H9 (cell line): ENCODE data around the gene AMMECR1. TPM values are rescaled to one million over a fixed set of nuclear protein-coding genes. Genes with fewer than 3 reads are reported as not detected.

Source experiments
- DNase-seq: peaks from one replicate; pipeline ENCODE4 v3.0.0-alpha.2; 2017
- H2AFZ ChIP-seq: one replicate; pipeline ENCODE4 v1.6.1; 2013; ENCODE audit warnings: mild to moderate bottlenecking, low read length, control low read depth, moderate library complexity
- H2AK5ac ChIP-seq: 2 replicates; pipeline ENCODE4 v1.6.1; 2013; ENCODE audit warnings: low read length, control low read depth, mixed read lengths; ENCODE audit not compliant: insufficient read length
- H2BK120ac ChIP-seq: one replicate; pipeline ENCODE4 v1.6.1; 2013; ENCODE audit warnings: low read depth, mild to moderate bottlenecking, low read length, control low read depth, inconsistent platforms; ENCODE audit not compliant: poor library complexity, severe bottlenecking
- H2BK12ac ChIP-seq: 2 replicates; pipeline ENCODE4 v1.6.1; 2013; ENCODE audit warnings: low read length, control low read depth, mixed read lengths, low read depth; ENCODE audit not compliant: insufficient read length
- H2BK15ac ChIP-seq: 2 replicates; pipeline ENCODE4 v1.6.1; 2013; ENCODE audit warnings: low read depth, low read length, control low read depth
- H2BK20ac ChIP-seq: one replicate; pipeline ENCODE4 v1.6.1; 2013; ENCODE audit warnings: low read depth, mild to moderate bottlenecking, low read length, control low read depth, inconsistent platforms; ENCODE audit not compliant: poor library complexity, severe bottlenecking
- H2BK5ac ChIP-seq: 2 replicates; pipeline ENCODE4 v1.6.1; 2013; ENCODE audit warnings: low read length, control low read depth, mixed read lengths; ENCODE audit not compliant: insufficient read length
- H3K14ac ChIP-seq: 2 replicates; pipeline ENCODE4 v1.6.1; 2013; ENCODE audit warnings: low read length, control low read depth; ENCODE audit not compliant: insufficient read depth
- H3K18ac ChIP-seq: 2 replicates; pipeline ENCODE4 v1.6.1; 2013; ENCODE audit warnings: low read depth, mild to moderate bottlenecking, mixed read lengths, low read length, control low read depth; ENCODE audit not compliant: insufficient read length
- H3K23ac ChIP-seq: 2 replicates; pipeline ENCODE4 v1.6.1; 2013; ENCODE audit warnings: low read length, control low read depth, mixed read lengths, low read depth; ENCODE audit not compliant: insufficient read length
- H3K23me2 ChIP-seq: 2 replicates; pipeline ENCODE4 v1.6.1; 2013; ENCODE audit warnings: low read depth, mild to moderate bottlenecking, mixed read lengths, low read length, control low read depth; ENCODE audit not compliant: insufficient read length, poor library complexity, severe bottlenecking
- H3K27ac ChIP-seq: 2 replicates; pipeline ENCODE4 v1.5.1; 2013; ENCODE audit warnings: low read length, control low read depth, mixed read lengths, low read depth; ENCODE audit not compliant: insufficient read length
- H3K27me3 ChIP-seq: 2 replicates; pipeline ENCODE4 v1.6.1; 2013; ENCODE audit warnings: low read length, control low read depth, inconsistent platforms; ENCODE audit not compliant: insufficient read depth
- H3K4ac ChIP-seq: 2 replicates; pipeline ENCODE4 v1.6.1; 2013; ENCODE audit warnings: low read depth, mild to moderate bottlenecking, control low read depth, inconsistent platforms, low read length, moderate library complexity
- H3K4me1 ChIP-seq: 2 replicates; pipeline ENCODE4 v1.6.1; 2013; ENCODE audit warnings: low read length, control low read depth, inconsistent platforms; ENCODE audit not compliant: insufficient read depth
- H3K4me2 ChIP-seq: 2 replicates; pipeline ENCODE4 v1.6.1; 2013; ENCODE audit warnings: low read length, control low read depth, mixed read lengths; ENCODE audit not compliant: insufficient read length, insufficient read depth
- H3K56ac ChIP-seq: 2 replicates; pipeline ENCODE4 v1.6.1; 2013; ENCODE audit warnings: low read depth, mild to moderate bottlenecking, mixed read lengths, low read length, control low read depth; ENCODE audit not compliant: insufficient read length
- H3K79me1 ChIP-seq: 2 replicates; pipeline ENCODE4 v1.6.1; 2013; ENCODE audit warnings: low read depth, mild to moderate bottlenecking, moderate library complexity, low read length, control low read depth, inconsistent platforms; ENCODE audit not compliant: insufficient read depth, poor library complexity, severe bottlenecking
- H3K79me2 ChIP-seq: 2 replicates; pipeline ENCODE4 v1.6.1; 2013; ENCODE audit warnings: low read length, control low read depth, inconsistent platforms; ENCODE audit not compliant: insufficient read depth
- H3K9ac ChIP-seq: 2 replicates; pipeline ENCODE4 v1.6.1; 2013; ENCODE audit warnings: low read length, control low read depth, mixed read lengths; ENCODE audit not compliant: insufficient read length; ENCODE audit errors: extremely low read depth
- H3K9me3 ChIP-seq: one replicate; pipeline ENCODE4 v1.6.1; 2013; ENCODE audit warnings: low read depth, low read length, inconsistent platforms; ENCODE audit not compliant: control insufficient read depth
- H3T11ph ChIP-seq: one replicate; pipeline ENCODE4 v1.6.1; 2013; ENCODE audit warnings: mild to moderate bottlenecking, low read length, control low read depth, inconsistent platforms
- H4K20me1 ChIP-seq: one replicate; pipeline ENCODE4 v1.6.1; 2013; ENCODE audit not compliant: control insufficient read depth, insufficient read length, insufficient read depth
- H4K5ac ChIP-seq: 2 replicates; pipeline ENCODE4 v1.6.1; 2013; ENCODE audit warnings: low read depth, mild to moderate bottlenecking, mixed read lengths, low read length, control low read depth; ENCODE audit not compliant: insufficient read length
- H4K8ac ChIP-seq: replicated peaks from 2 replicates; pipeline ENCODE4 v1.6.1; 2013; ENCODE audit warnings: low read length, control low read depth, mixed read lengths, low read depth; ENCODE audit not compliant: insufficient read length
- H4K91ac ChIP-seq: 2 replicates; pipeline ENCODE4 v1.6.1; 2013; ENCODE audit warnings: low read depth, mild to moderate bottlenecking, moderate library complexity, mixed read lengths, low read length, control low read depth; ENCODE audit not compliant: insufficient read length
- H3K27ac Mint-ChIP-seq, 3 experiments: 2 replicates in 2 of 3; 3 replicates in 1 of 3; pipeline ENCODE4 v1.8.0; 2020 to 2021; ENCODE audit warnings: mixed read lengths in 3 of 3, mild to moderate bottlenecking in 1 of 3, moderate library complexity in 1 of 3
- H3K27me3 Mint-ChIP-seq: 2 replicates; pipeline ENCODE4 v1.8.0; 2021; ENCODE audit warnings: low read depth, mild to moderate bottlenecking, moderate library complexity, mixed read lengths
- H3K36me3 Mint-ChIP-seq, 3 experiments: 2 replicates in 2 of 3; 3 replicates in 1 of 3; pipeline ENCODE4 v1.8.0; 2020 to 2021; ENCODE audit warnings: low read depth in 3 of 3, mixed read lengths in 3 of 3; ENCODE audit not compliant: insufficient read depth in 1 of 3
- H3K4me1 Mint-ChIP-seq, 2 experiments: 2 replicates each; pipeline ENCODE4 v1.8.0; 2020; ENCODE audit warnings: mixed read lengths in 2 of 2
- H3K4me3 Mint-ChIP-seq, 2 experiments: 2 replicates in 1 of 2; 3 replicates in 1 of 2; pipeline ENCODE4 v1.8.0; 2020 to 2021; ENCODE audit warnings: mild to moderate bottlenecking in 2 of 2, mixed read lengths in 2 of 2, moderate library complexity in 1 of 2
- H3K9me3 Mint-ChIP-seq, 2 experiments: 2 replicates in 1 of 2; 3 replicates in 1 of 2; pipeline ENCODE4 v1.8.0; 2020; ENCODE audit warnings: mild to moderate bottlenecking in 2 of 2, mixed read lengths in 2 of 2, moderate library complexity in 1 of 2
- CTCF ChIP-seq: fragments of 200-600 bp; sonication (generic); conservative IDR thresholded peaks from 3 replicates; pipeline ENCODE4 v1.8.0; 2021; ENCODE audit warnings: antibody characterized with exemption, mild to moderate bottlenecking
- WGBS: extraction: QIAGEN DNeasy Blood & Tissue Kit; methylation state at CpG from one replicate; pipeline ENCODE4 v1.1.7; 2013; ENCODE audit warnings: missing lambda C conversion rate, low lambda C conversion rate, mixed read lengths; ENCODE audit not compliant: insufficient read length; ENCODE audit errors: extremely low coverage; 5-methylcytosine and 5-hydroxymethylcytosine counted together
- total RNA-seq: library from RNA; stranded (reverse); gene quantifications from 2 replicates; pipeline ENCODE4 v1.2.1, GENCODE V29; 2021

The AMMECR1 gene
- total RNA-seq, 1 experiment from 2014 or later, result 28.5 TPM

DNA sequence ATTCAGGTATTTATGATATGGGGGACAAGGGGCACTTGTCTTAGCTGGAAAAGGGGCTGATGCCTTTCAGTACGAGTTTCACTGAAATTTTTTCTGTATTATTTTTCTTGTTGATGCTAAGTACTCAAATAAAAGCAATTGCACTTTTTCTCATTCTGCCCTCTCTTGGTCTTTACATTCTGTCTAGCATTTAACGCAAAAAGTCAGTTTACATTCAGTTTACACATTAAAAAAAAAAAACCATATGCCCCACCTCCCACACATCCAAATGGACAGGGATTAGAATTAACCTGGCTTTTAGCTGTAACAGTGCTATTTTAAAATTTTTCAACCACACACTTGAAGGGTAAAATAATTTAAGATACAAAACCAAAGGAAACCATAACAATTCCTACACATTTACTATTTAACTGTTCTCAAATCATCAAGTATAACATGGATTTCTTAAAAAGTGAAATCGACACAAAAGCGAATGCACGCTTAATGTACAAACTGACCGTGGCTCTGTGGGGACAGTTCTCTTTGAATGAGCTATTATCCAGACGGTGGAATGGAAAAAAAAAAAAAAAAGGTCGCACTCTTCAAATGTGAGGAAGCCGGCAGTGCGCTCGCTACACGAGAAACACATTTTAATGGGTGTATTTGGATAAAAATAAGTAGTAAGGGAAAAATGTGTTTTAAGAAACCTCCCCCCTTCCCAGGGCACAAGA is 1.4 kb downstream of the AMMECR1 start:
- H2BK120ac ChIP-seq, result no peak overlapping the region
- H3K79me1 ChIP-seq, result no peaks in the 10 kb centered on the region
- no peak overlapping the region for H3K14ac ChIP-seq
- no CpG with 5 or more reads among the region's 12 CpGs for WGBS
- H3K18ac ChIP-seq, result no peak overlapping the region
- H2BK5ac ChIP-seq, result no peak overlapping the region
- H2BK15ac ChIP-seq, result no peak overlapping the region
- H3K9me3 Mint-ChIP-seq, result no peaks in the 10 kb centered on the region
- H3K4me3 Mint-ChIP-seq, result peak overlapping the region; percentile 92 to 98
- no peak overlapping the region for H2BK12ac ChIP-seq
- no peak overlapping the region for H3K56ac ChIP-seq
- TF ChIP-seq CTCF, result no peak
- no peak overlapping the region for H2AFZ ChIP-seq
- peaks cover 74 to 76% of the 10 kb centered on the region in 2 experiments for H3K4me1 Mint-ChIP-seq
- peak overlapping the region; percentile 9 for H3K9ac ChIP-seq
- H4K91ac ChIP-seq, result no peak overlapping the region
- no peak overlapping the region for H2AK5ac ChIP-seq
- peak overlapping the region; percentile 51 to 91 (median 76); a peak in 3 of 7 replicates for H3K27ac Mint-ChIP-seq
- no peak overlapping the region for H2BK20ac ChIP-seq
- peaks cover 10% of the 10 kb centered on the region for H3K23me2 ChIP-seq
- H3K4me1 ChIP-seq, result peaks cover 13% of the 10 kb centered on the region
- H3K27me3 ChIP-seq, result no peaks in the 10 kb centered on the region
- peaks cover 16% of the 10 kb centered on the region; the same call in 1 of the 2 replicates for H3K79me2 ChIP-seq
- H3K9me3 ChIP-seq, result no peaks in the 10 kb centered on the region
- no peak overlapping the region for H3K4ac ChIP-seq
- no peak overlapping the region for H3T11ph ChIP-seq
- H4K5ac ChIP-seq, result no peak overlapping the region
- no peak overlapping the region for H4K8ac ChIP-seq
- no peaks in the 10 kb centered on the region for H3K27me3 Mint-ChIP-seq
- H3K27ac ChIP-seq, result no peak overlapping the region
- H3K4me2 ChIP-seq, result peak overlapping the region; percentile 65
- DNase-seq, result no peak
- H4K20me1 ChIP-seq, result no peaks in the 10 kb centered on the region
- no peak overlapping the region for H3K23ac ChIP-seq
- no peaks in the 10 kb centered on the region for H3K36me3 Mint-ChIP-seq
